ENCODE measurements around the gene CCDC158. TPM values are rescaled to one million over a fixed set of nuclear protein-coding genes. Genes with fewer than 3 reads are reported as not detected.
A peak's percentile ranks its signal among the peaks of the same experiment; 100 is the strongest.

Gene CCDC158
- total and polyA plus RNA-seq, 2 of the 4 experiments (the other 2 are of a cell fraction) = not detected

DNA sequence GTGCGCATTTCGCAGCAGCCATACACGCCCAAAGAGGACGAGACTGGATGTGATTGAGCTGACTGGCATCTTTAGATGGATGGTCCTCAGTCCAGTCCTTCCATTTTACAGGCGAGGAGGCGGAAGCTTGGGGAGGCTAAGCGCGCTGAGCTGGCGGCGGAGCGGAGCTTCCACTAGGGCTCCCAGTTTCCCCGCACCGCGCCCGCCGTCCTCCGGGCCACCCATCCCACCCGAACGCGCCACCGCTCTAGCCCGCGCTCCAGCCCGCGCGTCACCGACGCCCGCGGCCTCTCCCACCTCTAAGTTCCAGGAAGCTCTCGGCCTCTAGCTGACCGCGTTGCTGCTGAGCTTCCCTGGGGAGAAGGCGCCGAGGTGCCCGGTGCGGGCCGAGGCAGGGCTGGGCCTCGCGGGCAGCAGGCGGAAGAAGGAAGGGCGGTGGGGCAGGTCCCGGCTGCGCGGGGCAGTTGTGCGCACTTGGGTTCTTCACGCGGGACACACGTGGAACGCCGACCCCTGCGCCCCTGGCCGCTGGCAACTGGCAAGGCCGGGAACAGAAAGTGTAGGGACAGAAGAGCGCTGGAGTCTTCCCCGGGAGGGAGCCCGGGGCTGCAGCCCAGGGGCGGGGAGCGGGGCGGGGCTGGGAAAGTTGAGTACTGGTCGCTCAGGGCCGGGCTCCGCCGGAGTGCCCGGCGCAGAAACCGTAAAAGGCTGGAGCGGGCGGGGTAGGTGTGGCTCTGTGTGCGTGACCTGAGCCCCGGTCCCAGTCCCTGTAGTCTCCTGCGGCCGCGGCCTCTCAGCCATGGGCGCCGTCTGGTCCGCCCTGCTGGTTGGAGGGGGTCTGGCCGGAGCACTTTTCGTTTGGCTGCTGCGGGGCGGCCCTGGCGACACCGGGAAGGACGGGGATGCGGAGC lies 114.7 kb downstream of the CCDC158 start, which contains the start of gene STBD1:
Gene STBD1 (plus strand): TSS at position 763 of the 911 bp plus-strand sequence. CDS start 37 bp downstream, at position 800.
- Histone ChIP-seq H4K20me1 (ENCODE audit: insufficient read depth, low read length) (no peaks in the 10 kb centered on the region; the same call in 1 of the 2 replicates), H3K18ac (ENCODE audit: low read depth, low read length) (peak within 1 kb of the TSS; percentile 14), H2AFZ (replicated peaks; ENCODE audit: low read length, poor library complexity) (peak within 1 kb of the TSS; percentile 94), H3K27ac (ENCODE audit: insufficient read depth, low read length) (peak within 1 kb of the TSS; percentile 74), H2AK9ac (replicated peaks; ENCODE audit: low read depth, low read length, poor library complexity) (peak within 1 kb of the TSS; percentile 79), H4K8ac (ENCODE audit: low read depth in 2 of 2, low read length in 2 of 2) (peak within 1 kb of the TSS; percentile 44 to 68), H3K27me3 (ENCODE audit: control insufficient read depth, insufficient read depth, low read length) (no peaks in the 10 kb centered on the region), H4K5ac (ENCODE audit: low read depth, low read length) (peak within 1 kb of the TSS; percentile 66), H3K56ac (ENCODE audit: extremely low read depth, insufficient read depth, low read length) (peak within 1 kb of the TSS; percentile 80), H2BK20ac (ENCODE audit: low read depth, low read length) (no peak within 1 kb of the TSS), H3K23ac (ENCODE audit: low read depth, low read length) (peak within 1 kb of the TSS; percentile 93), H3K9me3 (ENCODE audit: control insufficient read depth, insufficient read depth, low read length) (no peaks in the 10 kb centered on the region), H2BK5ac (ENCODE audit: low read depth, low read length, poor library complexity, severe bottlenecking) (peak within 1 kb of the TSS; percentile 75), H3K9ac (ENCODE audit: low read depth, low read length) (peak within 1 kb of the TSS; percentile 82), H3K4me3 (ENCODE audit: insufficient read depth, low read depth, low read length) (peak within 1 kb of the TSS; percentile 82), H2BK15ac (ENCODE audit: low read depth, low read length) (peak within 1 kb of the TSS; percentile 48; the same call in 2 of the 3 replicates), H3K4me1 (ENCODE audit: control insufficient read depth, insufficient read depth, low read length) (peaks cover 10% of the 10 kb centered on the region; the same call in 1 of the 2 replicates), H3K4ac (ENCODE audit: low read depth, low read length) (peak within 1 kb of the TSS; percentile 69), H3K79me1 (ENCODE audit: low read depth in 1 of 2, low read length in 2 of 2) (peaks cover 28 to 40% of the 10 kb centered on the region in 2 experiments; a peak in 3 of 4 replicates), H2BK120ac (ENCODE audit: low read depth, low read length) (peak within 1 kb of the TSS; percentile 67), H3K14ac (replicated peaks; ENCODE audit: low read depth, low read length) (peak within 1 kb of the TSS; percentile 57), H3K36me3 (ENCODE audit: control insufficient read depth, insufficient read depth, low read length) (peaks cover 8% of the 10 kb centered on the region), H4K91ac (ENCODE audit: insufficient read depth, low read depth, low read length) (peak within 1 kb of the TSS; percentile 14), H3K9me1 (ENCODE audit: insufficient read depth, low read length) (peaks cover 20% of the 10 kb centered on the region), H3K4me2 (ENCODE audit: low read depth, low read length) (peak within 1 kb of the TSS; percentile 87), H2AK5ac (ENCODE audit: low read depth, low read length) (peak within 1 kb of the TSS; percentile 24; the same call in 1 of the 2 replicates)
- DNase-seq (peak; percentile 49), ATAC-seq (ENCODE audit: low read depth) (peak; percentile 83)
- ChIA-PET CTCF (interaction anchor here (2.0 kb wide), 2 partner anchors 72 to 127 kb away, joined by 5 to 9 read pairs; no protein-coding TSS in a partner anchor), POLR2A (ENCODE audit: unreplicated experiment) (no interaction called here)
- intact Hi-C loops (cut with micrococcal nuclease) = loop anchor here (2.0 kb wide), 3 partner anchors 73 to 127 kb away; partner anchors contain the start of gene SCARB2
- no TSS peak for BruUV-seq (replicated peaks)
- dilution Hi-C loops (cut with HindIII; ENCODE audit: low sequenced_read_pairs, unreplicated experiment) = no loop called here
- WGBS, 2 experiments (ENCODE audit: extremely low coverage in 2 of 2, insufficient read length in 1 of 2) = 1% methylated on average over 50 of the region's 85 CpGs; no CpG with 5 or more reads in 1 of the 2 experiments
- in situ Hi-C loops (cut with MboI; ENCODE audit: low sequenced_read_pairs) = no loop called here
- TF ChIP-seq BHLHE40 (IDR thresholded peaks at IDR 0.05; ENCODE audit: low read depth, low read length) (no peak), FOS (IDR thresholded peaks at IDR 0.05; ENCODE audit: low read depth, low read length) (no peak), MAZ (IDR thresholded peaks at IDR 0.05; ENCODE audit: borderline replicate concordance, low read depth, low read length) (peak; percentile 33; the same call in 1 of the 2 replicates)
